ENCODE results near the gene TCTN2. TPM values are rescaled to one million over a fixed set of nuclear protein-coding genes. Genes with fewer than 3 reads are reported as not detected.

The TCTN2 gene
- total and polyA plus RNA-seq, 2 donors (not counting 1 experiment from before 2014, with no cell fraction given) = 7.9 to 14.8 TPM

- TF ChIP-seq EZH2 (IDR thresholded peaks at IDR 0.05; ENCODE audit: low read length, missing control alignments) (no peak), CTCF (conservative IDR thresholded peaks at IDR 0.05 in 1 of 2, IDR thresholded peaks at IDR 0.05 in 1 of 2; ENCODE audit: low read depth in 1 of 2, low read length in 2 of 2) (no peak)
- no peak for DNase-seq (ENCODE audit: low read depth in 2 of 2)
These were observed 50.3 kb downstream of the TCTN2 start for GRCh38 chr12:123721245-123721644.

GRCh38 chr12:123723011-123723410 is 52.1 kb downstream of the TCTN2 start:
- H3K9me3 ChIP-seq (ENCODE audit: control insufficient read depth, insufficient read depth, low read depth, low read length) = no peaks in the 10 kb centered on the region
- peak; percentile 12 to 24 for DNase-seq (ENCODE audit: low read depth in 2 of 2)
- no peaks in the 10 kb centered on the region for H3K79me2 ChIP-seq (ENCODE audit: control insufficient read depth, insufficient read depth, low read length)
- no peak for TF ChIP-seq CTCF (conservative IDR thresholded peaks at IDR 0.05 in 1 of 2, IDR thresholded peaks at IDR 0.05 in 1 of 2; ENCODE audit: low read depth in 1 of 2, low read length in 2 of 2)
- no peak for TF ChIP-seq EZH2 (IDR thresholded peaks at IDR 0.05; ENCODE audit: low read length, missing control alignments)
- no peaks in the 10 kb centered on the region for H3K4me1 ChIP-seq (ENCODE audit: control insufficient read depth, extremely low read depth, insufficient read depth, low read length)
- no peak overlapping the region for H3K4me2 ChIP-seq (ENCODE audit: extremely low read depth, insufficient read depth, low read length)
- no peak overlapping the region for H2AFZ ChIP-seq (ENCODE audit: low read length)
- H3K36me3 ChIP-seq (ENCODE audit: control insufficient read depth, insufficient read depth, low read length) = peaks cover 2% of the 10 kb centered on the region
- H3K27ac ChIP-seq (ENCODE audit: insufficient read depth, low read length) = no peak overlapping the region
- H3K27me3 ChIP-seq (ENCODE audit: control insufficient read depth, insufficient read depth, low read length) = no peaks in the 10 kb centered on the region
- H3K4me3 ChIP-seq (replicated peaks in 1 of 4; ENCODE audit: control extremely low read depth in 1 of 4, insufficient read depth in 1 of 4, low read depth in 3 of 4, low read length in 4 of 4) = no peak overlapping the region
- H3K9ac ChIP-seq (ENCODE audit: insufficient read depth, low read length) = no peak overlapping the region
- no peaks in the 10 kb centered on the region for H4K20me1 ChIP-seq (ENCODE audit: control insufficient read depth, extremely low read depth, insufficient read depth, low read length)

More at GRCh38 chr12:123721245-123721644, 50.3 kb downstream of the TCTN2 start:
- Histone ChIP-seq H2AFZ (ENCODE audit: low read length) (no peak overlapping the region), H3K36me3 (ENCODE audit: control insufficient read depth, insufficient read depth, low read length) (peaks cover 2% of the 10 kb centered on the region), H3K27ac (ENCODE audit: insufficient read depth, low read length) (no peak overlapping the region), H3K9ac (ENCODE audit: insufficient read depth, low read length) (no peak overlapping the region), H3K4me3 (replicated peaks in 1 of 4; ENCODE audit: control extremely low read depth in 1 of 4, insufficient read depth in 1 of 4, low read depth in 3 of 4, low read length in 4 of 4) (no peak overlapping the region), H3K9me3 (ENCODE audit: control insufficient read depth, insufficient read depth, low read depth, low read length) (no peaks in the 10 kb centered on the region), H4K20me1 (ENCODE audit: control insufficient read depth, extremely low read depth, insufficient read depth, low read length) (no peaks in the 10 kb centered on the region), H3K79me2 (ENCODE audit: control insufficient read depth, insufficient read depth, low read length) (no peaks in the 10 kb centered on the region), H3K4me2 (ENCODE audit: extremely low read depth, insufficient read depth, low read length) (no peak overlapping the region), H3K27me3 (ENCODE audit: control insufficient read depth, insufficient read depth, low read length) (no peaks in the 10 kb centered on the region), H3K4me1 (ENCODE audit: control insufficient read depth, extremely low read depth, insufficient read depth, low read length) (no peaks in the 10 kb centered on the region)

GRCh38 chr12:123723765-123724164 is 52.9 kb downstream of the TCTN2 start:
- no peak for TF ChIP-seq CTCF (conservative IDR thresholded peaks at IDR 0.05 in 1 of 2, IDR thresholded peaks at IDR 0.05 in 1 of 2; ENCODE audit: low read depth in 1 of 2, low read length in 2 of 2)
- no peak for TF ChIP-seq EZH2 (IDR thresholded peaks at IDR 0.05; ENCODE audit: low read length, missing control alignments)

More at GRCh38 chr12:123723765-123724164, 52.9 kb downstream of the TCTN2 start:
- H3K4me3 ChIP-seq (replicated peaks in 1 of 4; ENCODE audit: control extremely low read depth in 1 of 4, insufficient read depth in 1 of 4, low read depth in 3 of 4, low read length in 4 of 4) = no peak overlapping the region
- H3K36me3 ChIP-seq (ENCODE audit: control insufficient read depth, insufficient read depth, low read length) = peaks cover 2% of the 10 kb centered on the region
- H3K27ac ChIP-seq (ENCODE audit: insufficient read depth, low read length) = no peak overlapping the region
- H4K20me1 ChIP-seq (ENCODE audit: control insufficient read depth, extremely low read depth, insufficient read depth, low read length) = no peaks in the 10 kb centered on the region
- no peak overlapping the region for H3K9ac ChIP-seq (ENCODE audit: insufficient read depth, low read length)
- DNase-seq (ENCODE audit: low read depth in 2 of 2) = no peak
- no peak overlapping the region for H2AFZ ChIP-seq (ENCODE audit: low read length)
- no peaks in the 10 kb centered on the region for H3K79me2 ChIP-seq (ENCODE audit: control insufficient read depth, insufficient read depth, low read length)
- no peak overlapping the region for H3K4me2 ChIP-seq (ENCODE audit: extremely low read depth, insufficient read depth, low read length)
- no peaks in the 10 kb centered on the region for H3K9me3 ChIP-seq (ENCODE audit: control insufficient read depth, insufficient read depth, low read depth, low read length)
- no peaks in the 10 kb centered on the region for H3K4me1 ChIP-seq (ENCODE audit: control insufficient read depth, extremely low read depth, insufficient read depth, low read length)
- H3K27me3 ChIP-seq (ENCODE audit: control insufficient read depth, insufficient read depth, low read length) = no peaks in the 10 kb centered on the region

Data from fibroblast of lung (primary cell).